GM11168 (cell line): ENCODE data around the gene CIROP.

Source experiments
- in situ Hi-C: fragments of 300-500 bp; cut with MboI; formaldehyde crosslinking; loops from one replicate; pipeline ENCODE4 v1.12.0; 2022; ENCODE audit warnings: low sequenced_read_pairs; ENCODE audit not compliant: unreplicated experiment

Gene CIROP

GRCh38 chr14:23132970-23133369, 28.2 kb upstream of the CIROP start:
- in situ Hi-C loops: no loop called here

DNA sequence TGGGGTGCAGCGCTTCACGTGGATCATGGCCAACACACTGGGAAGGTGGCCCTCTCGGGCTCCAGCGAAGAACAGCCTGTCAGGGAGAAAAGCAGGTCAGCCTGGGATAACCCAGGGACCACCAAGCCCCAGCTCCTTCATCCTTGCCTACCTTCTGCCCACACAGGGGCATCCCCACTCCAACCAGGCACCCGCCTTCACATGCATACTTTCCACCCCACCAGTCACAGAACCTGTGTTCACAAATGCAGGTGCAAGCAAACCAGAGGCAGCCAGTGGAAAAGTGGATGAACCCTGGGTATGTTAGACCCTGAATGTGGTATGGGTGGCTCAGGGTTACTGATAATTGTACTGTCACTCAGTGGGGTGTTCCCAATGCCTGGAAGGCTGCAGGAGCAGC, 26.7 kb upstream of the CIROP start:
- in situ Hi-C loops: no loop called here

DNA sequence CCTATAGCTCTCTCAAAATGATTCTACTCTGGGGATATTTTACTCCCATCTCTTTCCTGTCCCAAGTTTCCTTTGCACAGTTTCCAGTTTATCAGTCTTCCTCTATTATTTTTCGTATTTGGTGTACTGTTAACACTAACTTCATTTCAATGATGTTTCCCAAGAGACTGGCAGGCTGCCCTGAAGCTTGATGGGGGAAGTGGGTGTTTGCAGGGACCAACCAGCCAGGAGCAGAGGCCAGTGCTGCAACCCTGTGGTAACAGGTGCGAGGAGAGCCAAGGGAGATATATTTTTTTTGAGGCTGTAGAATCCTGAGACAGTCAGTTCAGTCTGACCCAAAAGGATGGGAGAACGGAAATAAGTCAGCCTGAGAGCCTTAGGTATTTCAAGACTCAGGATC, 26.1 kb upstream of the CIROP start:
- in situ Hi-C loops: no loop called here

- in situ Hi-C loops: no loop called here
Observed at GRCh38 chr14:23129759-23130316, 25.0 kb upstream of the CIROP start.

GRCh38 chr14:23128969-23129758, 24.4 kb upstream of the CIROP start:
- in situ Hi-C loops: no loop called here

- in situ Hi-C loops: no loop called here
Observed at GRCh38 chr14:23127861-23128260, 23.1 kb upstream of the CIROP start.

DNA sequence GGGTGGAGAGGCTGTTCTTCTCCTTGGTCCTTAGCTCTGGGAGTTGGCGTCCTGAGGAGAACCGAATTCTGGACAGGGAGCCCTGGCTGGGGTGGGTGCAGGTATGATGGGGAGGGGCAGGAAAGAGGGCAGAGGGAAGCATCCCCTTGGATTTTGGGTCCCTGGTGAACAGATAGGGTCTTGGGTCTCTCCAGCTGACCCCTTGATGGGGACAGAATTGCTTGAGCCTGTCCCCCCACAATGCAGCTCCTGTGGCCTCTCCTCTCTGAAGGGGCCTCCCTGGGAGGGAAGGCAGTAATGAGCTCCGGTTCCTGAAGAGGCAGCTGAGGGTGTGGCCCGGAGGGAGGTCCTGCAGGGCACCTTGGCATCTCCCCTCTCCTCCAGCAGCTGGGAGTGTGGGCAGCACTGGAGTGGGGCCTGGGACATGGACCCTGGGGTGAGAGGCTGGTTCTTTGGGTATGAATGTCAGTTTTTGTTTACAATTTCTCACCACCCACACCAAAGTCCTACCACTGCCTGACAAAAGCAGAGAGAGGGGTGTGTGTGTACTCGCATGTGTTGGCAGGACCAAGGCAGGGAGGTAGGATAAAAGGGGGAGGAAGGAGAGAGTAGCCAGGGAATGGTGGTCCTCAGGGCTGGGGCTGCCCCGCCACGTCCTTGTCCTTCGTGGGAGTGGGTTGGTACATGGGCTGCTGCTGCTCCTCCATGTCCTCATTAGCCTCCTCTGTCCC, 21.9 kb upstream of the CIROP start:
- in situ Hi-C loops: no loop called here

- in situ Hi-C loops: no loop called here
Observed at GRCh38 chr14:23125933-23126524, 21.2 kb upstream of the CIROP start.

- in situ Hi-C loops: no loop called here
Observed at GRCh38 chr14:23125011-23125410, 20.2 kb upstream of the CIROP start.

- in situ Hi-C loops: no loop called here
Observed at GRCh38 chr14:23124337-23124954, 19.7 kb upstream of the CIROP start.

DNA sequence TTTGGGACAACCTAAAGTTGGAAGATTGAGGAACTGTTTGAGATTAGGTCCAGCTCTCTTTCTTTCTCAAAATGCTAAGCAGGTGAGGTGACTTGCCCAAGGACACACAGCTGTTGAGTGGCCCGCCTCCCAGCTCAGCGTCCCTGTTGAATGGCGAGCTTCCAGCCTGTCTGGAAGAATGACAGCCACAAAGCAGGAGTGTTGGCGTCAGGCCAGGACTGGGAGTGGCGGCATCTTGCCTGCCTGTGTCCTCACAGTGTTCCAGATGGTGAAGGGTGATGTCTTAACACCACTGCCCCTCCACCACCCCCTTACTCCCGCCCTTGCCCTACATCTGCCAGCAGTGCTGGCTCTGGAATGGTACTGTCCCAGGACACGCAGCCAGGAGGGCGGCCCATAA, 18.6 kb upstream of the CIROP start:
- in situ Hi-C loops: no loop called here

DNA sequence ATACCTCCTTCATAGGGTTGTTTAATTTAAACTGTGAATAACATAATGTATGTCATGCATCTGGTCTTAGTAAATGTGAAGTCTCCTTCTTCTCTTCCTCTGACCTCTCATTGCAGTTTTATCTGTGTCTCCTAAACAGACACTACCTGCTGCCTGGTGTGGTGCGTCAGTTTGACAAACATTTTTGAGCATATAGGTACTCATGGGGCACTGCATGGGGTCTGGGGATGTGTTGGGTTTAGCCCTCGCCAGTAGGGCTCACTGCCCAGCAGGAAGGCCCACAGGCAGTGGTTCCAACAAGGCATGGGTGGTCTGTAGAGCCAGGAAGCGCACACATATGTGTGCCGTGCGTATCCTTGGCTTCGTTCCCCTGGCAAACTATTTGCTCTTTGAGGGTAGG, 17.3 kb upstream of the CIROP start:
- in situ Hi-C loops: no loop called here

DNA sequence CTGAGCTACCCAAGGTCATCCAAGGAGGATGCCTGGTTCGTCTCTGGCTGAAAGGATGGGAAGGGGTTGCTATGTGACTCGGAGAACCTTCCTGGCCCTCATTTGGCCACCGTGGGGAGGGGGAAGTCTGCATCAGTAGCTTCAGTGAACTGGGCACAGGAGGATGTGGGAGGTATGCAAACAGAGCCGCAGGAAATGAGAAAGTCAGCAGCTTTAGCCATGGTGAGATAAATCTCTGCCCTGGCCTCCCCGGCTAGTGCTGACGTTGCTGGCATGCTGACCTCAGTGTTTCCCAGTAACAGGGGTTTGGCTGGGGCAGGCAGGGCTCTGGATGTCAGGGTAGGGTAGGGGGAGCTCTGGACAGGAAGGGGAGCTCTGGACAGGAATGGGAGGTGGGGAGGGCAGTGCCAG, 16.6 kb upstream of the CIROP start:
- in situ Hi-C loops: no loop called here

- in situ Hi-C loops: no loop called here
Observed at GRCh38 chr14:23120541-23121251, 15.9 kb upstream of the CIROP start.

GRCh38 chr14:23119363-23120327, 14.9 kb upstream of the CIROP start:
- in situ Hi-C loops: loop anchor here (10.0 kb wide), 1 partner anchor 175 kb away; no protein-coding TSS in a partner anchor

- in situ Hi-C loops: loop anchor here (10.0 kb wide), 1 partner anchor 176 kb away; no protein-coding TSS in a partner anchor
Observed at GRCh38 chr14:23118506-23119362, 13.9 kb upstream of the CIROP start, which contains the start of gene CEBPE. Gene CEBPE, minus strand, starts transcription at chr14:23119255. Its CDS starts 164 bp downstream, at chr14:23119091.

- in situ Hi-C loops: loop anchor here (10.0 kb wide), 1 partner anchor 177 kb away; no protein-coding TSS in a partner anchor
Observed at GRCh38 chr14:23117371-23118020, 12.7 kb upstream of the CIROP start.
